ENCODE measurements around the gene GRM4. TPM values are rescaled to one million over a fixed set of nuclear protein-coding genes. Genes with fewer than 3 reads are reported as not detected.

GRM4 gene
- total RNA-seq, 4 donors from 2014 or later = not detected

GRCh38 chr6:34030831-34031624, 114.9 kb downstream of the GRM4 start:
- Histone ChIP-seq H3K4me1 (no peaks in the 10 kb centered on the region), H3K9me3 (no peaks in the 10 kb centered on the region), H3K36me3 (no peaks in the 10 kb centered on the region), H3K4me3 (no peak overlapping the region), H3K27ac (no peak overlapping the region), H3K27me3 (peaks cover 26% of the 10 kb centered on the region)
- TF ChIP-seq POLR2A (IDR thresholded peaks at IDR 0.05) (no peak), EP300 (IDR thresholded peaks at IDR 0.05) (no peak), POLR2AphosphoS5 (IDR thresholded peaks at IDR 0.05) (no peak), CTCF (IDR thresholded peaks at IDR 0.05) (no peak)
- DNase-seq (ENCODE audit: low spot score in 2 of 2) = no peak
- 85% methylated on average over 8 of the region's 9 CpGs for WGBS

GRCh38 chr6:34029489-34030280, 116.2 kb downstream of the GRM4 start:
- 94% methylated on average over 13 of the region's 15 CpGs for WGBS
- no peak for DNase-seq (ENCODE audit: low spot score in 2 of 2)
- Histone ChIP-seq H3K36me3 (no peaks in the 10 kb centered on the region), H3K4me1 (no peaks in the 10 kb centered on the region), H3K9me3 (no peaks in the 10 kb centered on the region), H3K27me3 (peaks cover 22% of the 10 kb centered on the region), H3K27ac (no peak overlapping the region), H3K4me3 (no peak overlapping the region)
- TF ChIP-seq POLR2A (IDR thresholded peaks at IDR 0.05) (no peak), EP300 (IDR thresholded peaks at IDR 0.05) (no peak), POLR2AphosphoS5 (IDR thresholded peaks at IDR 0.05) (no peak), CTCF (IDR thresholded peaks at IDR 0.05) (no peak)

- H3K36me3 ChIP-seq = no peaks in the 10 kb centered on the region
- peaks cover 19% of the 10 kb centered on the region for H3K27me3 ChIP-seq
- whole genome bisulfite sequencing = 84% methylated on average over 18 of the region's 18 CpGs
- no peaks in the 10 kb centered on the region for H3K4me1 ChIP-seq
- H3K9me3 ChIP-seq = no peaks in the 10 kb centered on the region
- TF ChIP-seq POLR2A (IDR thresholded peaks at IDR 0.05) = no peak
- no peak for TF ChIP-seq EP300 (IDR thresholded peaks at IDR 0.05)
- TF ChIP-seq POLR2AphosphoS5 (IDR thresholded peaks at IDR 0.05) = no peak
- no peak for TF ChIP-seq CTCF (IDR thresholded peaks at IDR 0.05)
- no peak for DNase-seq (ENCODE audit: low spot score in 2 of 2)
- no peak overlapping the region for H3K27ac ChIP-seq
- no peak overlapping the region for H3K4me3 ChIP-seq
Measured at GRCh38 chr6:34028691-34029360, 117.1 kb downstream of the GRM4 start.

- H3K27ac ChIP-seq = no peak overlapping the region
- no peaks in the 10 kb centered on the region for H3K36me3 ChIP-seq
- no peaks in the 10 kb centered on the region for H3K9me3 ChIP-seq
- H3K27me3 ChIP-seq = peaks cover 21% of the 10 kb centered on the region
- WGBS = 74% methylated on average over 21 of the region's 31 CpGs
- TF ChIP-seq POLR2A (IDR thresholded peaks at IDR 0.05) (no peak), POLR2AphosphoS5 (IDR thresholded peaks at IDR 0.05) (no peak), EP300 (IDR thresholded peaks at IDR 0.05) (no peak), CTCF (IDR thresholded peaks at IDR 0.05) (no peak)
- no peaks in the 10 kb centered on the region for H3K4me1 ChIP-seq
- no peak for DNase-seq (ENCODE audit: low spot score in 2 of 2)
- no peak overlapping the region for H3K4me3 ChIP-seq
Measured at GRCh38 chr6:34027939-34028441, 117.9 kb downstream of the GRM4 start.
